ENCODE data around the gene RALGAPB. TPM values are rescaled to one million over a fixed set of nuclear protein-coding genes. Genes with fewer than 3 reads are reported as not detected.

RALGAPB gene
- total RNA-seq, 8 experiments from 2014 or later = 21.8 to 48.8 (median 32.1) TPM

DNA sequence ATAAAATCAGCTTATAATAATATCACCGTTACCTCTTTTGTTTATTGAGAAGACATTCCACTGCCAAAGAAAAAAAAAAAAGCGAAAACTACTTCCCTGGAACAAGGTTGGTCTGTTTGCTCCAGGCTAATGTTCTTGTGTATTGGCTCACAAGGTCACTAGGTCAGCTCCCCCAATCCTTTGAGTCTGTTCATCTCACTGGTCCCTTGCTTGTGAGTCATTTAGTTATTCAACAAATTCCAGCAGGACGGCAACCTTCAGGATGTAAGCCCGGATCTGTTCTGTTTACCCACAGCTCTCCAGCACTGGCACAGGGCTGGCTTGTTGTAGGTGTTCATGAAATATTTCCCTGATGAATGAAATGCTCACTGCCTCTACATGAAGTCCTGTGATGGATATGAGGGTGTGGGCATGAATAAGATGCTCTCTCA lies 132.2 kb downstream of the RALGAPB start:
- peak in 1 of 8 experiments; percentile 39 for ATAC-seq (replicated peaks in 6 of 8)
- in situ Hi-C loops (cut with MboI; ENCODE audit: low pct_unique_long_range_greater_than_20kb in 2 of 9, low sequenced_read_pairs in 9 of 9, unreplicated experiment in 9 of 9) = no loop called here
- Histone ChIP-seq H3K4me3 (no peak overlapping the region), H3K4me1 (replicated peaks in 1 of 2) (no peaks in the 10 kb centered on the region), H3K27ac (no peak overlapping the region)
- 6 to 91% (median 56%) methylated on average over 1 to 4 of the region's 4 CpGs for WGBS, 10 experiments

DNA sequence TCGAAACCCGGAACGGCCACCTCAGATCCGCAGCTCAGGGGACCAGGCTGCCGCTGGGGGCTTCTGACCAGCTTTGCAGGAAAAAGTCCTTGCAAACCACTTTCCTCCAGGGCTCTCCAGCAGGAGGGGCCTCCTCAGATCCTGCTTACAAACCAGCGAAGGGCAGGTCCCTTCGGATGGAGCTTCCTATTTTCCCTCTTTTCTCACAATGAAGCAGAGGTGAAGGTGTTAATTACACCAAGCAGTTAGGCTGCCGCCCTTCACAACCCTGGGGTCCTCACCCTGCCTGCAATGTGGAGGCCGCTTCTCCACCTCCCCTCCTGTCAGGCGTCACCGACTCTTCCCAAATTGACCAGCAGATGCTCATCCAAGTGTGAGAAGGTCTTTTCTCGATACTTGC lies 134.7 kb downstream of the RALGAPB start:
- no peak overlapping the region for H3K4me3 ChIP-seq
- in situ Hi-C loops (cut with MboI; ENCODE audit: low pct_unique_long_range_greater_than_20kb in 2 of 9, low sequenced_read_pairs in 9 of 9, unreplicated experiment in 9 of 9) = no loop called here
- 21 to 84% (median 64%) methylated on average over 2 to 11 of the region's 12 CpGs; no CpG with 5 or more reads in 3 of the 10 experiments for WGBS, 10 experiments
- no peak overlapping the region for H3K27ac ChIP-seq
- no peak for ATAC-seq (replicated peaks in 6 of 8)
- no peaks in the 10 kb centered on the region for H3K4me1 ChIP-seq (replicated peaks in 1 of 2)

DNA sequence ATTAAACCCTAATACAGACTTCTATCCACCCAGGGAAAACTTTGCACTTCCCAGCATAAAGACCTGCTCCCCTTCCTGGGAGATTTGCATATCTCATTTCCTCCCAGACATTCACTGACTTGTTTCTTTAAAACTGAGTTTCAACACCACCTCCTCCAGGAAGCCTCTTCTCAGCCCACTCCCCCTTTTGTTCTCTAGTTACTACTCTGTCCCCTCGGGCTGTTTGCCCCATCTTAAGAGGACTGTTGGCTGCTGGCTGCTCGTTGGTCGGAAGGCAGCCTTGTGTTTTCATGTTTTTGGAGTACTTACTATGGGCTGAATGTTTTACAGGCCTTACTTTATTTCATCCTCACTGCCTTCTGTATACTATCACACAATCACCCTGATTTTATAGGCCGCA lies 135.5 kb downstream of the RALGAPB start:
- WGBS, 10 experiments = 20 to 81% (median 58%) methylated on average over 1 to 4 of the region's 4 CpGs; no CpG with 5 or more reads in 4 of the 10 experiments
- ATAC-seq (replicated peaks in 6 of 8) = peak in 1 of 8 experiments; percentile 36
- Histone ChIP-seq H3K4me3 (no peak overlapping the region), H3K27ac (no peak overlapping the region), H3K4me1 (replicated peaks in 1 of 2) (no peaks in the 10 kb centered on the region)
- in situ Hi-C loops (cut with MboI; ENCODE audit: low pct_unique_long_range_greater_than_20kb in 2 of 9, low sequenced_read_pairs in 9 of 9, unreplicated experiment in 9 of 9) = no loop called here

- in situ Hi-C loops (cut with MboI; ENCODE audit: low pct_unique_long_range_greater_than_20kb in 2 of 9, low sequenced_read_pairs in 9 of 9, unreplicated experiment in 9 of 9) = no loop called here
- 0 to 100% (median 86%) methylated on average over 1 to 2 of the region's 4 CpGs; no CpG with 5 or more reads in 4 of the 10 experiments for WGBS, 10 experiments
- ATAC-seq (replicated peaks in 6 of 8) = no peak
- Histone ChIP-seq H3K4me1 (replicated peaks in 1 of 2) (no peaks in the 10 kb centered on the region), H3K27ac (no peak overlapping the region), H3K4me3 (no peak overlapping the region)
Measured at GRCh38 chr20:38609815-38610214, 137.2 kb downstream of the RALGAPB start.

DNA sequence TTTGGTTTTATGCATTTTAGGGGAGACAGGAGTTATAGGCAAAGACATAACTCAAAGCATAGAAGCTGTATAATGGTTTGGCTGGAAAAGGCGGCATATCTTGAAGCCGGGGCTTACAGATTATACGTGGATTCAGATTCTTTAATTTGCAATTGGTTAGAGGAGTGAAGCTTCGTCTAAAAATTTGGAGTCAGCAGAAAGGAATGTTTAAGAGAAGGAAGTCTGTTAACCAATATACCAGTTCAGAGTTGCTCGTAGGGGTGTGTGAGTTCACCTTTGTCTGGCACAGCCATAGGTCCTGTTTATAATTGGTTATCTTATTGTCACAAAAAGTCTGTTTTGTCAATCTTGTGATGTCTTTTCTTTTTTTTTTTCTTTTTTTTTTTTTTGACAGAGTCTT lies 137.9 kb downstream of the RALGAPB start:
- in situ Hi-C loops (cut with MboI; ENCODE audit: low pct_unique_long_range_greater_than_20kb in 2 of 9, low sequenced_read_pairs in 9 of 9, unreplicated experiment in 9 of 9) = no loop called here
- ATAC-seq (replicated peaks in 6 of 8) = no peak
- WGBS, 10 experiments = 17 to 94% (median 65%) methylated on average over 1 to 5 of the region's 5 CpGs

GRCh38 chr20:38612751-38613515 lies 140.3 kb downstream of the RALGAPB start:
- in situ Hi-C loops (cut with MboI; ENCODE audit: low pct_unique_long_range_greater_than_20kb in 2 of 9, low sequenced_read_pairs in 9 of 9, unreplicated experiment in 9 of 9) = no loop called here
- 18 to 93% (median 63%) methylated on average over 1 to 4 of the region's 5 CpGs; no CpG with 5 or more reads in 1 of the 10 experiments for WGBS, 10 experiments
- ATAC-seq (replicated peaks in 6 of 8) = peak in 2 of 8 experiments; percentile 34 to 75
- H3K27ac ChIP-seq = no peak overlapping the region
- no peak overlapping the region for H3K4me3 ChIP-seq
- no peaks in the 10 kb centered on the region for H3K4me1 ChIP-seq (replicated peaks in 1 of 2)

More for the DNA sequence above, 137.9 kb downstream of the RALGAPB start:
- H3K27ac ChIP-seq = no peak overlapping the region
- no peak overlapping the region for H3K4me3 ChIP-seq
- no peaks in the 10 kb centered on the region for H3K4me1 ChIP-seq (replicated peaks in 1 of 2)

- in situ Hi-C loops (cut with MboI; ENCODE audit: low pct_unique_long_range_greater_than_20kb in 2 of 9, low sequenced_read_pairs in 9 of 9, unreplicated experiment in 9 of 9) = no loop called here
- no peak overlapping the region for H3K4me3 ChIP-seq
- no peaks in the 10 kb centered on the region for H3K4me1 ChIP-seq (replicated peaks in 1 of 2)
- no peak overlapping the region for H3K27ac ChIP-seq
- WGBS, 10 experiments = 60 to 90% (median 77%) methylated on average over 2 to 9 of the region's 15 CpGs; no CpG with 5 or more reads in 2 of the 10 experiments
- no peak for ATAC-seq (replicated peaks in 6 of 8)
Measured at GRCh38 chr20:38615283-38615682, 142.6 kb downstream of the RALGAPB start.

DNA sequence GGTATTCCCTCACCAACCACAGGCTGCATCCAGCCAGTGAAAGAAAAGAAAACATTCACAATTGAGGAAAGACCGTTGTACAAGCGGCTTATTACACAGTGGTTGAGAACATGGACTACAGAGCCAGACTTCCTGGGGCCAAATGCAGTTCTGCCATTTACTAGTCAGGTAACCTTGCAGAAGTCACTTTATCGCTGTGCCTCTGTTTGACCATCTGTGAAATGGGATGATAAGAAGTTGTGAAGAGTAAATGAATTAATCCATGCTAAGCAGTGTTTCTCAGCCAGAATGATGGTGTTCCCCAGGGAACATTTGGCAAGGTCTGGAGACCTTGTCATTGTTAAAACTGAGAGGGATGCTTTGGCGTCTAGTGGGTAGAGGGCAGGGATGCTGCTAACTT lies 143.8 kb downstream of the RALGAPB start:
- Histone ChIP-seq H3K27ac (no peak overlapping the region), H3K4me3 (no peak overlapping the region), H3K4me1 (replicated peaks in 1 of 2) (no peaks in the 10 kb centered on the region)
- ATAC-seq (replicated peaks in 6 of 8) = no peak
- in situ Hi-C loops (cut with MboI; ENCODE audit: low pct_unique_long_range_greater_than_20kb in 2 of 9, low sequenced_read_pairs in 9 of 9, unreplicated experiment in 9 of 9) = no loop called here
- 33 to 100% (median 84%) methylated on average over 1 to 4 of the region's 4 CpGs; no CpG with 5 or more reads in 3 of the 10 experiments for WGBS, 10 experiments

GRCh38 chr20:38617011-38617829 lies 144.6 kb downstream of the RALGAPB start:
- Histone ChIP-seq H3K4me1 (replicated peaks in 1 of 2) (no peaks in the 10 kb centered on the region), H3K4me3 (no peak overlapping the region), H3K27ac (no peak overlapping the region)
- peak in 2 of 8 experiments; percentile 60 to 74 for ATAC-seq (replicated peaks in 6 of 8)
- in situ Hi-C loops (cut with MboI; ENCODE audit: low pct_unique_long_range_greater_than_20kb in 2 of 9, low sequenced_read_pairs in 9 of 9, unreplicated experiment in 9 of 9) = no loop called here
- 0 to 86% (median 69%) methylated on average over 1 to 10 of the region's 16 CpGs; no CpG with 5 or more reads in 2 of the 10 experiments for WGBS, 10 experiments

DNA sequence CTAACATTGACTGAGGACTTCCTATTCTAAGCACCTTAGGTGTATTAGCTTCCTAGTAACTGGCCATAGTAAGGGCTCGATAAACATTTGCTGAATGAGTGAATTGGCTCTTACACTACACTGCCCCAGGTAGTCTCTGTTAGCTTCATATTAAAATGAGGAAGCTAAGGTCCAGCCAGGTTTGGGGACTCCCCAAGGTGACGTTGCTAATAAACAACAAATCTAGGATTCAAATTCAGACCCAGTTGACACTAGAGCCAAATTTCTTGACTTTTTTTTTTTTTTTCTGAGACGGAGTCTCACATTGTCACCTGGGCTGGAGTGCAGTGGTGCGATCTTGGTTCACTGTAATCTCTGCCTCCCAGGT lies 145.2 kb downstream of the RALGAPB start:
- Histone ChIP-seq H3K4me1 (replicated peaks in 1 of 2) (no peaks in the 10 kb centered on the region), H3K4me3 (no peak overlapping the region), H3K27ac (no peak overlapping the region)
- no peak for ATAC-seq (replicated peaks in 6 of 8)
- 78 to 100% (median 92%) methylated on average over 1 to 4 of the region's 4 CpGs; no CpG with 5 or more reads in 3 of the 10 experiments for WGBS, 10 experiments
- in situ Hi-C loops (cut with MboI; ENCODE audit: low pct_unique_long_range_greater_than_20kb in 2 of 9, low sequenced_read_pairs in 9 of 9, unreplicated experiment in 9 of 9) = no loop called here

DNA sequence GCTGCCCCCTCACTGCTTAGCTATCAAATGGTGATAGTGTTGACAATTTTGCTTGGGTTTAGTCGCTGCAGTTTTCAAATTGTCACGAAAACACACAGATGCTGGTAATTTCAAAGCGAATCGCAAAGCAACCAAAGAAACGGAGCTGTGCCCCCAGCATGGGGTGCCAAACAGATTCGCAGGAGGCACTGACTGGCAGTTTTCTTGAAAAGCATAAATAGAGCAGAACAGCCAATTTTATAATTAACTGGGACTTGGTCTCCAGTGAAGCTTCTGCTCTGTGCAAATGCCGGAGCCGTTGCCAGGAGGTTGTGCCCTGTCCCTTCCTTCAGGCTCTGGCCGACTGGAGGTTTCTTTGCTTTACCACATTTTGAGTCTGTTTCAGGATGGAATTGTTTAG lies 147.8 kb downstream of the RALGAPB start:
- 0 to 77% (median 45%) methylated on average over 1 to 9 of the region's 9 CpGs; no CpG with 5 or more reads in 2 of the 10 experiments for WGBS, 10 experiments
- in situ Hi-C loops (cut with MboI; ENCODE audit: low pct_unique_long_range_greater_than_20kb in 2 of 9, low sequenced_read_pairs in 9 of 9, unreplicated experiment in 9 of 9) = no loop called here

DNA sequence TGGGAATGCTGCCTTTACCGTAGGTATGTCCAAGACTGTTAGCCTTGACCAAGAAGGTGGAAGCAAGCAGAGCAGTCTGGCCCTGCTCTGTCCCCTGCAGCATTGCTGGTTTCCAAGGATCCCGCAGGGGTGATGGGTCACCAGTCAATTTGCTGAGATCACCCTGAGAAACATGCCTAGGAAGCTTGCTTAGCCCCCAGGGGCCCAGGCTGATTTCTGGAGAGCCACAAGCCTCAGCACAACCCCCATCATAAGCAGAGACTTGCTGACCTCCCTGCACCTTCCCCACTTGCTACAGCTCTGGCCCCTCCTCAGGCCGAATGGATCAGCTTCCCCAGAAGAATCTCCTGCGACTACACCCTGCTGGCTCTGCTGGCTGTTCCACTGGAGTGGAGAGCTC lies 150.4 kb downstream of the RALGAPB start:
- in situ Hi-C loops (cut with MboI; ENCODE audit: low pct_unique_long_range_greater_than_20kb in 2 of 9, low sequenced_read_pairs in 9 of 9, unreplicated experiment in 9 of 9) = no loop called here
- H3K4me3 ChIP-seq = no peak overlapping the region
- 38 to 83% (median 80%) methylated on average over 1 to 2 of the region's 4 CpGs; no CpG with 5 or more reads in 6 of the 10 experiments for WGBS, 10 experiments
- H3K27ac ChIP-seq = no peak overlapping the region
- H3K4me1 ChIP-seq (replicated peaks in 1 of 2) = no peaks in the 10 kb centered on the region
- ATAC-seq (replicated peaks in 6 of 8) = peak in 2 of 8 experiments; percentile 29 to 43

More for the DNA sequence above, 147.8 kb downstream of the RALGAPB start:
- no peak for ATAC-seq (replicated peaks in 6 of 8)
- H3K4me3 ChIP-seq = no peak overlapping the region
- H3K4me1 ChIP-seq (replicated peaks in 1 of 2) = no peaks in the 10 kb centered on the region
- no peak overlapping the region for H3K27ac ChIP-seq

- no peak for ATAC-seq (replicated peaks in 6 of 8)
- WGBS, 10 experiments = 43 to 100% (median 60%) methylated on average over 1 to 2 of the region's 2 CpGs; no CpG with 5 or more reads in 5 of the 10 experiments
- Histone ChIP-seq H3K4me3 (no peak overlapping the region), H3K4me1 (replicated peaks in 1 of 2) (no peaks in the 10 kb centered on the region), H3K27ac (no peak overlapping the region)
- in situ Hi-C loops (cut with MboI; ENCODE audit: low pct_unique_long_range_greater_than_20kb in 2 of 9, low sequenced_read_pairs in 9 of 9, unreplicated experiment in 9 of 9) = no loop called here
Measured at GRCh38 chr20:38624084-38624483, 151.4 kb downstream of the RALGAPB start.
